Activated CD4-positive, alpha-beta T cell treated with anti-CD3 and anti-CD28 coated beads, Interleukin-2, amount 10 ng/mL, durations not matched to agents 24 days and 14 days (primary cell): ENCODE results near the gene CDC42EP3. TPM values are rescaled to one million over a fixed set of nuclear protein-coding genes. Genes with fewer than 3 reads are reported as not detected.

ENCODE experiments used
- DNase-seq: peaks from one replicate; pipeline ENCODE4 v3.0.0; 2022
- H3K27ac Mint-ChIP-seq: one replicate; pipeline ENCODE4 v1.8.0; 2022; ENCODE audit warnings: mild to moderate bottlenecking, mixed read lengths
- H3K27me3 Mint-ChIP-seq: one replicate; pipeline ENCODE4 v1.8.0; 2022; ENCODE audit warnings: mixed read lengths
- H3K36me3 Mint-ChIP-seq: one replicate; pipeline ENCODE4 v1.8.0; 2022; ENCODE audit warnings: low read depth, mild to moderate bottlenecking, mixed read lengths
- H3K4me1 Mint-ChIP-seq: one replicate; pipeline ENCODE4 v1.8.0; 2021; ENCODE audit warnings: mixed read lengths
- H3K4me3 Mint-ChIP-seq: one replicate; pipeline ENCODE4 v1.8.0; 2022; ENCODE audit warnings: mild to moderate bottlenecking, moderate library complexity, mixed read lengths
- H3K9me3 Mint-ChIP-seq: one replicate; pipeline ENCODE4 v1.8.0; 2021; ENCODE audit warnings: mixed read lengths
- intact Hi-C: fragments of 100-400 bp; cut with micrococcal nuclease; formaldehyde crosslinking; loops from one replicate; pipeline ENCODE4 v1.15.1; 2023
- total RNA-seq: library from RNA; stranded (reverse); gene quantifications from 2 replicates; pipeline ENCODE4 v1.2.3, GENCODE V29; 2022

CDC42EP3 gene
- total RNA-seq, 1 donor from 2014 or later: 10.9 TPM

DNA sequence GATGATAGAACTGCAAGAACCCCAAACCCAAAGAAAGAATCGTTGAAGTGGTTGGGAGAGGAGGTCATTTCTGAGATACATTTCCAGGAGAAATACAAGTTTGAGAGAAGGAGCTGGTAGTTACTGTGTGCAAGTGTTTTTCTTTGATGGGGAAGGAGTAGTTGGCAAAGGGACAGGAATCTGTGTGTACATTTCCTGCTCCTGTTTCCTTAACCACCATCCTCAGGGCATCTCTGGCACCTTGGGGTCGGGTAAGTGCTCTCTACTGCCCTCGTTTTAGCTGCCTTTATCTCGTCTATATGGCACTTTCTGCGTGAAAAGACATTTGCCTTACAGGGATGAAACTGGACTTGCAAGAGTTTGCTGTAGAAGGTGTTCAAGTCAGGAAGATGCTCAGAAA lies 27.3 kb downstream of the CDC42EP3 start:
- Mint-ChIP-seq H3K27ac (no peak overlapping the region), H3K4me3 (no peak overlapping the region)
- intact Hi-C loops: no loop called here

DNA sequence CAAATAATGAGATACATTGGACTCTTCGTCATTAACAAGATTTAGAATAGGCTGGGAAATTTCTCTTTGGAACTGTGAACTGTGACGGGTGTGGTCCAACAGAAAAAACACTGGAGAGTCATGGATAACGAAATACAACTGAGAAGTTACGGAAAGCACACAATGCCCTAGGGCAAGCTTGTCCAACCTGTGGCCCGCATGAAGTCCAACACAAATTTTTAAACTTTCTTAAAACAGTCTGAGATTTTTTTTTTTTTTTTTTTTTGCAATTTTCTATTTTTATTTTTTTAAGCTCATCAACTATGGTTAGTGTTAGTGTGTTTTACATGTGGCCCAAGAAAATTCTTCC lies 27.7 kb downstream of the CDC42EP3 start:
- no peak overlapping the region for H3K27ac Mint-ChIP-seq

More for the DNA sequence above, 27.3 kb downstream of the CDC42EP3 start:
- Mint-ChIP-seq H3K9me3 (peaks cover 26% of the 10 kb centered on the region), H3K36me3 (peaks cover 68% of the 10 kb centered on the region), H3K27me3 (no peaks in the 10 kb centered on the region), H3K4me1 (peaks cover 31% of the 10 kb centered on the region)
- DNase-seq: no peak

DNA sequence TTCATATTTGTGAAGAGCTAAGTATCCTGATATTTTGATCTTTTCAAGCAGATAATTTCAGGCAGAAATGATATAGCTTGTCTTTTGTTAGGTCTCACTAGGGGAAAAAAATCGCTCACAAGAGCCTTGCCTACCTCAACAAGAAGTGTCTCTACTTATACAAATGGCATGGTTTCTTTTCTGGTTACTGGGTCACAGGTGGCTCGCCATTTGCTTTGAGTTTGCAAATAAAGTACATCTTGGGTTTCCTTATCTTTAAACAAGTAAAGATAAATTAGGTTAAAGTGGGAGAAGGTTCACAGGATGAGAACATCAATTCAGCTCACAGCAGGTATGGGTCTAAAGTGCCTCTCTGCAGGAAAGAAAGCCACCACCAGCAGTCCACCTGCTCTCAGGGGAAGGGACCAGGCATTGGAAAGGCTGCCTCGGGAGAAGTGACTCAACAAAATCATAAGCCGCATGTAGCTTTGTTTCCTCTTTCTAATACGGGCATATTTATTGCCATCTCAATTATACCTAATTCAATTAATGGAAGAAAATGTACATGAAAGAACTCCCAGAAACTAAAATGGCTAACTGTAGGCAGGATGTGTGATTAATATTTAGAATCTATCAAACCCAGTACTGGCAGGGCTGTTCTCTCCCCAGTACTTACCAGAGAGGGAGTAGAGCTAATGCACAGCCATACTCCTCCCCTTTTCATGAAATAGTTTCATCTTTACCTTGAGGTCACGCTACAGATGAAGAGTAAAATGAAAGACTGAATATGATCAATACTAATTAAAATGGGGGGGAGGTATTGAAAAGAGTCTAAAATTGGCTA lies 28.3 kb downstream of the CDC42EP3 start:
- DNase-seq: no peak
- Mint-ChIP-seq H3K27ac (no peak overlapping the region), H3K36me3 (peaks cover 61% of the 10 kb centered on the region), H3K4me3 (no peak overlapping the region), H3K27me3 (no peaks in the 10 kb centered on the region), H3K9me3 (peaks cover 26% of the 10 kb centered on the region), H3K4me1 (peaks cover 24% of the 10 kb centered on the region)
- intact Hi-C loops: no loop called here

More for the DNA sequence above, 27.7 kb downstream of the CDC42EP3 start:
- intact Hi-C loops: no loop called here
- peaks cover 26% of the 10 kb centered on the region for H3K9me3 Mint-ChIP-seq
- H3K36me3 Mint-ChIP-seq: peaks cover 67% of the 10 kb centered on the region
- peaks cover 30% of the 10 kb centered on the region for H3K4me1 Mint-ChIP-seq
- H3K4me3 Mint-ChIP-seq: no peak overlapping the region
- DNase-seq: no peak
- H3K27me3 Mint-ChIP-seq: no peaks in the 10 kb centered on the region

DNA sequence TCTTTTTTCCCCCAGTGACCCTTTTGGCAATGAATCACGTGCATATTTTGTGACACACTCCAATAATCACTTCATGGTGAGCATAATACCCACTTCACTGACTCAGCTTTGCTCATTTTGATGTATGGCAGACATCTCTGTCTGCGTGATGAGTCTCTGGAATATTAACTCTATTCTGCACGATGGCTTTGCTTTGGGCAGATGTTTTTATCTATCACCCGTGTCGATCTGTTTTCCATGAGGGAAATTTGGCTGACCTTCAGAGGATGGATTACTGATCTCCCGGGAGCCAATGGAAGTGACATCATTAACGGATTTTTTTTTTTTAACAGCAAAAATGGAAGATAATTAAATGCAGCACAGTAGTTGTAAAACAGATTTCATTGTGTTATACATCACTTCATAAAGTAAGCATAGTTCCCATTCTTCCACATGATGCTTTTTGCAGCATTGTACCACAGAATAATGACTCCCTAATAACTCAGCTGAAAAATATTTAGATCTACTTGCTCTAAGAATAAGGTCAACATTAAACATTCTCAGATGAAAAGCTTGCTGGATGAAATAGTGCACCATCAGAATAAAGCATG lies 29.8 kb downstream of the CDC42EP3 start:
- Mint-ChIP-seq H3K4me1 (peaks cover 15% of the 10 kb centered on the region), H3K27ac (no peak overlapping the region), H3K4me3 (no peak overlapping the region), H3K36me3 (peaks cover 49% of the 10 kb centered on the region), H3K27me3 (peaks cover 9% of the 10 kb centered on the region), H3K9me3 (peaks cover 18% of the 10 kb centered on the region)
- intact Hi-C loops: no loop called here
- DNase-seq: no peak

DNA sequence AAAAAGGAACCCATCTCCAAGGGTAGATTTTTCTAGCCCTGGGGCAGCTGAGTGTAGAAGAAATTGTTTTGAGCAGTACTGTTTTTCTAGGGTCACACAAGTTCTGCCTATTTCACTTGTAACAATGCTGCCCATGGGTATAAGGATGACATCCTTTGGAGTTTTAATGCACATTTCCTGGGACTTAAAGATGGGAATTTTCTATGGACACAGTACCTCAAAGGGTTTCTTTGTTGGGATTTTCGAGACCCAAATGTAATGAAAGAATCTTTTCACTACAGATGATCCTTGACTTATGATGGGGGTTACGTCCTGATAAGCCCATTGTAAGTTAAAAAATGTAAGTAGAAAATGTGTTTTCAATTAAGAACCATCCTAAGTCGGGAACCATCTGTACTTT lies 31.8 kb downstream of the CDC42EP3 start:
- intact Hi-C loops: loop anchor here (5.0 kb wide), 2 partner anchors 193 to 262 kb away; no protein-coding TSS in a partner anchor
- no peak overlapping the region for H3K4me3 Mint-ChIP-seq
- peaks cover 29% of the 10 kb centered on the region for H3K4me1 Mint-ChIP-seq
- peaks cover 18% of the 10 kb centered on the region for H3K9me3 Mint-ChIP-seq
- no peak for DNase-seq
- peaks cover 34% of the 10 kb centered on the region for H3K36me3 Mint-ChIP-seq
- peaks cover 9% of the 10 kb centered on the region for H3K27me3 Mint-ChIP-seq
- no peak overlapping the region for H3K27ac Mint-ChIP-seq

DNA sequence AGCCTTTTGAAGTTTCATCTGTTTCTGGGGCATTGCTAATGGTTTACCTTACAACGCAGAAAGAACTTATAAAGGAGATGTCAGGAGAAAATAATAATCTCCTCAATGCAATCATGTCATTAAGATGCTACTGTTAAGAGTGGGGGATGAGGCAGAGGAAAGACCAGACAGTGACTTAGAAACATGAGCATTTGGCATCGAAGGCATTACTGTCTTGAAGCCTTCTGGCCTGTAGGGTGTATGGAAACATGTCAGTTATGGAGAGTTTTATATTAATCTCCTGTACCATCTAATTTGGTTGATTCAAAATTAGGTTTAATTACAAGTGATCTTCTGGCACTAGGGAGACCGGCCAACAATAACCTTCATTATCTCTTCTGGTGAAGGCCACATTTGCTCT lies 32.5 kb downstream of the CDC42EP3 start:
- intact Hi-C loops: loop anchor here (5.0 kb wide), 2 partner anchors 193 to 262 kb away; no protein-coding TSS in a partner anchor
- Mint-ChIP-seq H3K4me1 (peaks cover 31% of the 10 kb centered on the region), H3K27ac (no peak overlapping the region), H3K9me3 (peaks cover 16% of the 10 kb centered on the region), H3K27me3 (peaks cover 9% of the 10 kb centered on the region), H3K4me3 (no peak overlapping the region), H3K36me3 (peaks cover 28% of the 10 kb centered on the region)
- no peak for DNase-seq

DNA sequence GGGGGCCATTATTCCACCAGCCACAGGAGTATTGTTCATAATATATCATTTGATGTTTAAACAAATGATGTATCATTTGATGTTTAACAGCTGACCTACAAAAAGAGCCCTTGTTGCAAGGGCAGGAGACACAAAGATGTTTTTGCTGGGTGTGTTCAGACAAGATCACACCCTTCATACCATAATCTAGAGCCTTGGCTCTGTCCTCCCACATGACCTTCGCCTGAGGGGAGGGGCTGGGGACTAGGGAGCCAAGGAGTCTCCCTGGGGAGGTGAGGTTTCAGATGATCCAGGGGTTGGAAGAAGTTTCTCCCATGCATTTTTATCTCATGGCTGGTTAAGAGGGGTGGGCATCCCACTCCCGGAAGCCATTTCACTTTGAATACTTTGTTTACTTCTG lies 33.5 kb downstream of the CDC42EP3 start:
- DNase-seq: no peak
- peaks cover 31% of the 10 kb centered on the region for H3K4me1 Mint-ChIP-seq
- peaks cover 9% of the 10 kb centered on the region for H3K27me3 Mint-ChIP-seq
- intact Hi-C loops: loop anchor here (5.0 kb wide), 2 partner anchors 194 to 261 kb away; no protein-coding TSS in a partner anchor
- H3K9me3 Mint-ChIP-seq: peaks cover 8% of the 10 kb centered on the region
- H3K4me3 Mint-ChIP-seq: no peak overlapping the region
- H3K27ac Mint-ChIP-seq: no peak overlapping the region
- peaks cover 18% of the 10 kb centered on the region for H3K36me3 Mint-ChIP-seq

DNA sequence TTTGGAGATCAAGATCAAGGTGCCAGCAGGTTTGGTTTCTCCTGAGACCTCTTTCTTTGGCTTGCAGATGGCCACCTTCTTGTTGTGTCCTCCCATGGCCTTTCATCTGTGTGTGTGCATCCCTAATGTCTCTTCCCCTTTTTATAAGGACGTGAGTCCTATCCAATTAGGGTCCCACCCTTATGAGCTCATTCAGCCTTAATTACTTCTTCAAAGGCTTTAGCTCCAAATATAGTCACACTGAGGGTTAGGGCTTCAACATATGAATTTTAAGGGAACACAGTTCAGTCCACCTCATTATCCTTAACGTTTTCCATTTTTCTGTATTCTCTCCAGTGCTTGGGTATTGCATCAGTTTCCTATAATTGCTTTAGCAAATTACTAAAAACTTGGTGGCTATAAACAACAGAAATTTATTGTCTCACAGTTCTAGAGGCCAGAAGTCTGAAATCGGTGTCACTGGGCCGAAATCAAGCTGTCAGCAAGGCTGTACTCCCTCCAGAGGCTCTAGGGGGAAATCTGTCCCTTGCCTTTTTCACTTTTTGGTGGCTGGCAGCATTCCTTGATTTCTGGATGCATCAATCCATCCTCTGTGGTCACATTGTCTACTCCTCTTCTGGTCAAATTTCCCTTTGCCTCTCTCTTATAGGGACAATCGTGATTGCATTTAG lies 34.1 kb downstream of the CDC42EP3 start:
- Mint-ChIP-seq H3K36me3 (peaks cover 13% of the 10 kb centered on the region), H3K4me3 (no peak overlapping the region), H3K27me3 (peaks cover 13% of the 10 kb centered on the region), H3K27ac (no peak overlapping the region), H3K4me1 (peaks cover 28% of the 10 kb centered on the region), H3K9me3 (peaks cover 5% of the 10 kb centered on the region)
- intact Hi-C loops: loop anchor here (5.0 kb wide), 2 partner anchors 195 to 260 kb away; no protein-coding TSS in a partner anchor
- DNase-seq: no peak

DNA sequence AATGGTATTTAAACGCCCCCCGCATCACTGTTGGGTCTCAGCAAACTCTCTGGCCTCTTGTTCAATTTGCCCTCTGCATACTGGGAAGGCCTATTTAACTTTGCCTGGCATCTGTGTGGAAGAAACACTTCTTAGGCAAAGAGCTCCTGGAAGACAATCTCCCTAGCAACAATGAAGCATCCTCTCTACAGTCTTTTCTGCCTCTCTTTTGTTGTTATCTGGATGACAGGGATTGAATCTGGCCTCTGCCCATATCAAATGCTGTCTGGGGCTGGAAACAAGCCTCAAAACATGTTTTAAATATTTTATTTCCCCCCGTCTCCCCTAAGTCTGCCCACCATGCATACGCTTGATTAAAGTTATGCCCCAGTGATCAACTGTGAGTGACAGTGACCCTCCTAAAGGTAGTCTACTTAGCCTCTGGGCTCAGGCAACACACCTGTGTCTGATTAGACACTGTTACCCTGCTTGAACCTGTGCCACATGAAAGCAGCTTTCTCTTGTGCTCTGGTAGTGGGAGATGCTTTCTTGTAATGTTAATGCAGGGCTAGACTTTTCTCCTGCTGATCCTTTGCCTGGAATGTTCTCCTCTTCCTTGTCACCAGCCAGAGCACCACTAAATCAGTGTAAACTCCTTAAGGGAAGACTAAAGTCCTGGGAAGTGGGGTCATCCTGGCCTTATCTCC lies 34.9 kb downstream of the CDC42EP3 start:
- DNase-seq: no peak
- peaks cover 13% of the 10 kb centered on the region for H3K27me3 Mint-ChIP-seq
- no peak overlapping the region for H3K4me3 Mint-ChIP-seq
- intact Hi-C loops: loop anchor here (5.0 kb wide), 2 partner anchors 196 to 259 kb away; no protein-coding TSS in a partner anchor
- H3K36me3 Mint-ChIP-seq: peaks cover 5% of the 10 kb centered on the region
- H3K9me3 Mint-ChIP-seq: peaks cover 4% of the 10 kb centered on the region
- H3K4me1 Mint-ChIP-seq: peaks cover 28% of the 10 kb centered on the region
- H3K27ac Mint-ChIP-seq: peak overlapping the region; percentile 83

DNA sequence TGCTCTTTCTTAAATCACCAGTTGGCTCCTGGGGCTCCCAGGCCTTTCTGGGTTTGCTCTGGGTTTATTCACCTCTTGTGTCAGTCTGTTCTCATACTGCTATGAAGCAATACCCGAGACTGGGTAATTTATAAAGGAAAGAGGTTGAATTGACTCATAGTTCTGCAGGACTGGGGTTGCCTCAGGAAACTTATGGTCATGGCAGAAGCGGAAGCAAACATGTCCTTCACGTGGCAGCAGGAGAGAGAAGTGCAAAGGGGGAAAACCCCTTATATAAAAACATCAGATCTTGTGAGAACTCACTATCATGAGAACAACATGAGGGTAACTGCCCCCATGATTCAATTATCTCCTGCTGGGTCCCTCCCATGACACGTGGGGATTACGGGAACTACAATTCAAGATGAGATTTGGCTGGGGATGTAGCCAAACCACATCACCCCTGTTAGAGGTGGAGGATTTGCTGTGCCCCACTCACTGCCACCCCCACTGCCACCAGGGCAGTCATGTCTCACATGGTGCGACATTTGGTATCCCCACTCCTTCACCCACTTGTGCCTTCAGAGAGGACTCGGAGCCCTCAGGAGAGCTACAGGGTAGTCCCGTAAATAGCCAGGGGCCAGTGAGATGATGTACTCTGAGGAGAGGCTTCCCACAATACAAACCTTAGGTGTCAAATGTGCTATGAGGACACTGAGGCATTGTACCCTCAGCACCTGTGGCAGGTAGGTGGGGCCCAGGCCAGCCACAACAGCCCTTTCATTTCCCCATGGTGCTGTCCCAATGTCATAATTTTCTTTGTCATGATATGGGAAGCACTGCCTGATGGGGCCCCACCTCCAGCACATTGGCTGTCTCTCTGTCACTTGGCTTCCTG lies 35.7 kb downstream of the CDC42EP3 start:
- peak; percentile 89 for DNase-seq
- H3K27ac Mint-ChIP-seq: peak overlapping the region; percentile 83
- intact Hi-C loops: loop anchor here (1.0 to 5.0 kb wide), 7 partner anchors 11 to 258 kb away; no protein-coding TSS in a partner anchor
- H3K4me3 Mint-ChIP-seq: peak overlapping the region; percentile 46
- H3K27me3 Mint-ChIP-seq: peaks cover 13% of the 10 kb centered on the region
- peaks cover 31% of the 10 kb centered on the region for H3K4me1 Mint-ChIP-seq
- H3K9me3 Mint-ChIP-seq: no peaks in the 10 kb centered on the region
- peaks cover 2% of the 10 kb centered on the region for H3K36me3 Mint-ChIP-seq

DNA sequence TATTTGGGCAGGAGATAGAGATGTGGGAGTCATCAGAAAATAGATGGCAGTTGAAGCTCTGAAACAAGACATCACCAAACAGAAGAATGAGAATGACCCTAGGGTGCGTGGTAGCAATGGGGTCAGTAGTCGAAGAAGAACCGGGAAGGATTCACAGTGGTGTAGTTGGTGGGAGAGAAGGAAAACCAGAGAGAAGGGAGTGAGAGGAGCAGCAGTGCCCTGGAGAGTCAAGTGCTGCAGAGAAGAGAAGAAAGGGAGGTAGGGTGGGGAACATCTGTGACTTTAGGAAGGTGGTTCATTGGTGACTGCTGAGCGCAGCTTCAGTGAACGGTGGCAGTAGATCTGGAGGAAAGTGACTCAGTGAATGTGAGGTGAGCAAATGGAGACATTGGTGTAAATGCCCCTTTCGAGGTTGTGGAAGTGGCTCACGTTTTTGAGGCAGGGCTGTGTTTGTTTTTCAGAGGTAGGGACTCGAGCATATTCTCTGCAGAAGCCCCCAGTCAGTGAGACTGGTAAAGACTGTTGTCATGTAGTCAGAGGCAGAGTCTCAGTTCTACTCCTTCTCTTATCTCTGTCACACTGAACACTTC lies 36.4 kb downstream of the CDC42EP3 start:
- Mint-ChIP-seq H3K36me3 (peaks cover 1% of the 10 kb centered on the region), H3K4me1 (peaks cover 33% of the 10 kb centered on the region), H3K27me3 (peaks cover 13% of the 10 kb centered on the region), H3K27ac (peak overlapping the region; percentile 83), H3K9me3 (no peaks in the 10 kb centered on the region), H3K4me3 (peak overlapping the region; percentile 46)
- DNase-seq: no peak
- intact Hi-C loops: loop anchor here (1.0 to 5.0 kb wide), 7 partner anchors 11 to 258 kb away; no protein-coding TSS in a partner anchor

DNA sequence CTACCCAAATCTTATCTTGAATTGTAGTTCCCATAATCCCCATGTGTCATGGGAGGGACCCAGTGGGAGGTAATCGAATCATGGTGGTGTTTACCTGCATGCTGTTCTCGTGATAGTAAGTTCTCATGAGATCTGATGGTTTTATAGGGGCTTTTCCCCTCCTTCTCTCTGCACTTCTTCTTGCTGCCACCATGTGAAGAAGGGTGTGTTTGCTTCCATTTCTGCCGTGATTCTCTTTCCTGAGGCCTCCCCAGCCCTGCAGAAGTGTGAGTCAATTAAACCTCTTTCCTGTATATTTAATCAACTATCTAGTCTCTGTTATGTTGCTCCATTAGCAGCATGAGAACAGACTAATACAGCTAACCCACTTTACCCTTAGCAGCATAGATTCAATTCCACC lies 37.6 kb downstream of the CDC42EP3 start:
- Mint-ChIP-seq H3K36me3 (no peaks in the 10 kb centered on the region), H3K9me3 (no peaks in the 10 kb centered on the region), H3K27me3 (peaks cover 13% of the 10 kb centered on the region), H3K4me1 (peaks cover 37% of the 10 kb centered on the region), H3K4me3 (no peak overlapping the region), H3K27ac (no peak overlapping the region)
- DNase-seq: no peak
- intact Hi-C loops: no loop called here
